Activated CD4-positive, alpha-beta T cell treated with anti-CD3 and anti-CD28 coated beads, Interleukin-2, amount 50 U/mL, for 16 hours (primary cell): Measurements from ENCODE around the gene FXR2.
"Not testable (repeated sequence)": the region's sequence is repeated elsewhere in the genome, so short reads cannot be mapped to it uniquely, and the experiment has no call there.

Experiments
- DNase-seq: peaks from one replicate; pipeline ENCODE4 v3.0.0-alpha.2; 2020

Gene FXR2

GRCh38 chr17:7627250-7628121 lies 12.8 kb upstream of the FXR2 start, which contains the start of gene SAT2:
Gene SAT2 (minus strand): TSS chr17:7627821. CDS start chr17:7627635, 186 bp downstream.
- peak; percentile 91 for DNase-seq

DNA sequence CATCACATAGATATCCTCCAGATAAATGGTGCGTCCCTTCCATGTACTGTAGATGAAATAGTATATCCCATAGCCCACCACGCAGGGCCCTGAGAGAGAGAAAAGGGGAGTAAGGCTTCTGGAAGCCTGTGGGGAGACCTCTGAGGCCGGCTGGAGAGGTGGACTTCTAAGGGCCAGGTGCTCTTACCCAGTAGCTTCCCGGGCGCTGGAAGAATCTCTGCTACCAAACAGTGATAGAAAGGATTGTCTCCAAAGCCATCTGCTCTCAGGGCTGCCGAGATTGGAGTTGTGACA lies 12.2 kb upstream of the FXR2 start:
- no peak for DNase-seq

DNA sequence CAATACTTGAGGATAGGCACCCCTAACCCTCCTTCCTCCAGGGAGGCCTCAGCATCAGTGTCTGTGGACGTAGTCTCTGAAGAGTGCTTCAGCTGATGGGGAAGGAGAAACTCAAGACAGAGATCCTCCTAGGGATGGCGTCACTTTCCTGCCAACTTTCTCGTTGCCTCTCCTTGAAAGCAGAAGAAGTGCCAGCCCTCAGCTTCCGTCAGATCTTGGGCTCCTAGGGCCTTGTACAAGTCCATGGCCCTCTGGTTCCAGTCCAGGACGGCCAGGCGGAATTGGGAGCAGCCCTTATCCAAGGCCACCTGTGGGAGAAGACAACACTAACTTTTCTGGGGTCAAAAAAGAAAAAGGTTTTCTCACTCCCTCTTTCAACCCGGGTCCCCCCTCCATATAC lies 11.6 kb upstream of the FXR2 start:
- no peak for DNase-seq

GRCh38 chr17:7625749-7626148 lies 11.1 kb upstream of the FXR2 start:
- DNase-seq: not testable (repeated sequence)

GRCh38 chr17:7623661-7624060 lies 9.0 kb upstream of the FXR2 start:
- no peak for DNase-seq

GRCh38 chr17:7620835-7621234 lies 6.1 kb upstream of the FXR2 start:
- no peak for DNase-seq

DNA sequence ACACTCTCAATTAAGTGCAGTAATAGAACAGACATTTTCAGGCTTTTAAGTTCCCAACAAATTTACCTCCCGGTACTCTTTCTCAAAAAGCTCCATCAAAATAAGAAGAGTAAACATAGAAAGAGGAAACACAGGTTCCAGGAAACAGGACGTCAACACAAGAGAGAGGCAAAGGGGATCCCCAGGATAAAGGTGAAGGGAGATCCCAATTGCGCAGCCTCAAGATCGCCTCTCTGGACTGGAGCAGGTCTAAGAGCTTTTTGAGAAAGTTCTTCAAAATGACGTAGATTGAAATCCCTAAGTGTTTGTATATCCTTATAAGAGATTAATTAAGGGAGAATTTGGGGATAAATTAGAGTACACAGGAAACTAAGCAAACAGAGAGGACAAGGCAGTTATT lies 3.9 kb upstream of the FXR2 start:
- DNase-seq: no peak

- no peak for DNase-seq
These were observed 609 bp upstream of the FXR2 start for GRCh38 chr17:7615265-7615747.

DNA sequence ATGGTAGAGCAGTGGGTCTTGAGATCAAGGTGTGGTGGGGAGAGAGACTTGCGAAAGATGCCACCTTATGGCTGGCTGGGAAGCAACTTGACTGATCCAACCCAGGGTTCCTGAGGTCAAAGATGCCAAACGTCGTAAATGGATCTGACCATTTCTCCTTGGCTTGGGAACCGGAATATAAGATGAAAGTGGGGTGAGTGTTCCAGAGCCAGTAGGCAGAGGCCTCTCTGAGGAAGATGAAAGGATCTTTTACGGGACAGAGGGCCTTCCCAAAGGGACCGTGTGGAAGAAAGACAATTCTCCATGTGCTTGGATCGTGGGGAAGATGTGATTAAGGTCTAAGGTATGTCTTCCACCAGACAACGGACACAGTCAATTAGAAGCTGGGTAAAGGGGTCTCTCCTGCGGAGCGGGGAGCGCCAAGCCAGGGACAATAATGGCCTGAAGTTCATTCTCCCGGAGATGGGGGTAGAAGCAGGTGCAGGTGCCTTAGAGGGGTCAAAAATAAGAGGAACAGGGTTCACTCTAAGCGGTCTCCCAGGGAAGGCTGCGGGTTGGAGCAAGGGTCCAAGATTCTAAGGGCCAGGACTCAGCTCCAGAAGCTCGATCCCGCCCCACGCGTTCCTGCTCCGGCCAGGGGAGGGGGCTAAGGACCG lies 800 bp downstream of the FXR2 start:
- peak; percentile 12 for DNase-seq

DNA sequence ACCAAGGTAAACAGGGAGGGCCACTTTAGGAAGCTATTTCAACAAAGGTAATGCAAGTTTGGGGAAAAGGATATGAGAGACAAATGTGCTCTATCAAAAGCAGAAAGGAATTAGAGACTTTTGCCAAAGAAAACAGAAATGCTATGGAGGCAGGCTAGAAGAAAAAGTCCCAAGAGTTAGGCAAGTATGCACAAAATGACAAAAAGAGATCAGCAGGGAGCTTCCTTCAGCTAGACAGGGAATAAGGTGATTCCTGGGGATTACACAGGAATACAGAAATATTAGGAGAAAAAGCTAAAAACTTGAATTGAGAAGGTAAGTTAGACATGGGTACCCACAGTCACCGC lies 2.4 kb downstream of the FXR2 start:
- no peak for DNase-seq

- DNase-seq: no peak
These were observed 2.9 kb downstream of the FXR2 start for GRCh38 chr17:7611635-7612293.

DNA sequence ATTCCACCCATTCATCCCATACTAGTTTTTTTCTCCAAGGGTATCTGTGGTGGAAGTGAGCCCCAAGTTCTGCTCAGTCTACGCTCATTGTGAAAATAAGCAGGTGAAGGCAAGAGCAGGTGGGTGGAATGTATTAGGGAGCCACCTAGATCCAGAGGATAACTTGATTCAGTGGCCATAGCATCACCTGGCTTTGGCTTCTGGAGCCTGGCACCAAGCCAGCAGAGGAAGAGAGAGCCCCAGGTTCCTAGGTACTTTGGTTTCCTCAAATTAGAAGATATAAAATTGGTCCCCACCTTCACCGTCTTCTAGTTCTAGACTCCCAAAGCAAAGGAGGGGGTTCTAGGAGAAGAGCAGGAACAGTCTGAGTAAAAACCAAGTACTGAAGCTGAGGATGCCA lies 4.1 kb downstream of the FXR2 start:
- DNase-seq: no peak

DNA sequence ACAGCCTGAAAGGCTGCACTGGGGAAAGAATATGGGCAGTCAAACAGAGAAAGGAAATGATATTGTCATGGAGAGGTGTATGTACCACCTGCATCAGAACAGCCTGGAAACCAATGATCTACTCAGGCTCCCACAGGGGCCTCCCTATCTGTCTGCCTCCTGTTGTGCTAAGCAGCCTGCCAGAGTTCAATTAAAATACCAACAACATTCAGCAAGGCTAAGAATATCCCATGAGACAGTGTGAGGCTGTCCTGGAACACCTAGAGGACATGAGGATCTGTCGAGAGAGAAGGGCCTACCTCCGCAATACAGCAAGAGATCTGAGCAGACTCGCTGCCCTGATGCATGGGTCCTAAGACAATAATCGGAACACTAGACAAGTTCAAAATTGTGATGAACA lies 8.4 kb downstream of the FXR2 start:
- DNase-seq: no peak

GRCh38 chr17:7597561-7597960 lies 17.1 kb downstream of the FXR2 start:
- DNase-seq: not testable (repeated sequence)

GRCh38 chr17:7593296-7593695 lies 21.4 kb downstream of the FXR2 start:
- no peak for DNase-seq

- no peak for DNase-seq
These were observed 22.2 kb downstream of the FXR2 start for GRCh38 chr17:7592422-7593021.

DNA sequence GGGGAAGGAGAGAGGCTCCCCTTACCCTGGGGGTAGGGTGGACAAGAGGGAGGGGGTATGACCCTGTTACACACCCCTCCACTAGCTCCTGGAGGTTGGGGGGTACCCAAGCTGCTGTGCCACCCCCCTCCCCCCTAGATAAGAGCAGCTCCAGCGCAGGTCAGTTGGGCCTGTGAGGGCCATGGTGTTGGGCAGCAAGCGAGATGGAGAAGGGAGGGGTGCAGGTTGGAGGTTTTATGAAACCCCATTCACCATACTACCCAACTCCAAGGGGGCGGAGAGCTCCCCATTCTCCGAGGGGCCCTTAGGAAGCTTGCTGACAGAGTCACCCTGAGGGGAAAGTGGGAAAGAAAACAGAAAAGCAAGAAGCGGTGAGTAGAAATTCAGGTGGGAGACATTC lies 23.1 kb downstream of the FXR2 start:
- no peak for DNase-seq

DNA sequence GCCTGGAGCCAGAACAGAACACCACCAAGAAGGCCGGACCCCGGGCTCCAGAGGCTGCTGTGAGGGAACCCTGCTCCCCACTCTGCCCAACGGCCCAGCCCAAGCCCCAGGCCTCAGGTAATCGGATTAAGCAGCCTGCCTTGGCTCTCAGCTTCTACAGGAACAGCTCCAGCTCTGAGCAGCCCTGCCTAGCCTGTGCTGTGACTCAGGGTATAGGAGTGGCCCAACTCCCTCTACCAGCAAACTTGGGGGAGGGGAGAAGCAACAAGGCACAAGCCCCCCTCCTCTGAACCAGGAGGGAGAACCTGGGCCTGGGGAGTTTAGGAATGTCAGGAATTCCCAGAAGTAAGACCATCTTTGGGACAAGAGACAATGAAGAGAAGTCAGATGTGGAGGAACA lies 24.0 kb downstream of the FXR2 start:
- DNase-seq: no peak

DNA sequence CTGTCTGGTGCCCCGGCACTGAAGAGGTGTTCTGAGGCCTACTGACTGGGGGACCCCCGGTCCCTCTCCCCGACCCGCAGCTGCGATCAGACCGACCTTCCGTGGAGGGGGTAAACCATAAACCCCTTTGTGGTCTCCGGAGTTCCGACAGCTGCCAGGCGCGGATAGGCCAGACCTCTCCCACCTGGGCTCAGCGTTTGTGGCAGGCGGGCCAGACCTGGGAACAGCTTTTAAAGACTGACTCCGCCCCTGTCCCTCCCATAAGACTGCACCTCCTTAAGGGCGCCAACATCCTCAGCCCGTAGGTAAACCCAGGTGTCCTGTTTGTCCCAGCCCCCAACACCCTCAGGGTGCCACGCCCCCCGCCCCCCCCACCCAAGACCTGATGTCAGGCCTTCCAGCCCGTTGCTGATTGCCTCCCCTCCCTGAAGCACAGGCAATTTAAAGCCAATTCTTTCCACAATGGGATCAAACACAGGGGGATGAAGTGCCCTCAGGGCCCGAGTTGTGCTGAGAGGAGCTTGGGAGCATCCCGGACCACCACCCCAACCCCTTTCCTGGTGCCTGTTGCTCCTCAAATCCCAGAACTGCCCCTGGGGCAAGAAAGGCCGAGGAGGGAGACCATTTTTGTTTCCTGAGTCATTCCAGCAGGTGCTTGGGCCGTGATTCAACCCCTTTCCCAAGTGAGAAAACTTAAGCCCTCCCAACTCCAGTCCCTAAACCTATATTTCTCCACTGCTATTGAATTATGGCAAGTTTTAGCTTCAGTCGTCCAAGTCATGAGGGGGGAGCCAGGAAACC lies 24.6 kb downstream of the FXR2 start, which contains the start of gene SOX15:
TSS of gene SOX15 (minus strand) at position 204 of the 801 bp plus-strand sequence. CDS start 418 bp downstream, outside the sequence.
- no peak for DNase-seq

GRCh38 chr17:7589204-7589868 lies 25.4 kb downstream of the FXR2 start:
- peak; percentile 68 for DNase-seq

DNA sequence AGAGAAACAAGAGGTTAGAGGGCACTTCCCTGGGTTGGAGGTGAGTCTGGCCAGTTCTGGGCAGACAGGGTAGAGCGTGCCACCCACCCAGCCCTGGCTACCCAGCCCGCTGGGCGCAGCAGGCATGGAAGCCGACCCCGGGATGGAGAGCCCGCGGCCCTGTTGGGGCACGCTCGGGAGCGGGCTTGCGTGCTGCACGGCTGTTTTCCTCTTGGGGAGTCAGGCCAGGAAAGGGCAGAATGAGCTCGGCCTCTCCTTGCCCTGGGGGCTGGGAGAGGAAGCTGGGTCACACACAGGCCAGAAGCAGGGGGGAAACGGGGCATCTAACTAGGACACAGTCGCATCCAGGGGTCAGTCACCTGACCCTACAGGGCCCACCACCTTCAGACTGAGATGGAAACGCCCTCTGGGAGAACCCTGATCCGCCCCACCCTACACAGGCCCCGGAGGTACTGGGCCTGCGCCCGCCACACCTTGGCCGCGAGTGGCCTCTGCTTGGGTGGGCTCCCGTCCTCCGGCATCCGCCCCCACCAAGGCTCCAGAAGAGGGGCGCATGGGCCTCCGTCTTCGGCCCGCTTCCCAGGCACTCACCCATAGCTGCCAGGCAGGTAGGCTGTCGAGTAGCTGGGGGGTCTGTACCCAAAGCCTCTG lies 26.0 kb downstream of the FXR2 start:
- DNase-seq: no peak
